Measurements from ENCODE around the gene XPNPEP1.

Gene XPNPEP1

DNA sequence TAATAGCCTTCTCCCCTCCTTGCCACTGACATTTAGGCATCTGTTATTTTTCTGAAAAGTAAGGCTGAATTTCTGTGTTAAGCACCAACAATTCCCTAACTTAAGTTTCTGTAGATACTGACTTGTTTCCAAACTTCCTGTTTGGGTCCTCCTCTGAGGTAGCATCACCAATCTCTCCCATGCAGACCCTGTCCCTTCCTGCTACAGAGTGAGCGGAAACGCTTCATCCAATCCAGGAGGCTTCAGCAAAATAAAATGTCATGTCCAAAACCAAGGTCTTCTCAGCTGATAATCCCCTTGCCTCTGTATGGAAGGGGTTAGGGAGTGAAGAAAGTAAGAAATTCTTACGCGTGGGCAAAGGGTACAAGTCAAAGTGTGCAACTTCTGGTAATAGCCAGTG is 29.9 kb downstream of the XPNPEP1 start:
- no peak for DNase-seq (ENCODE audit: low read depth)

- no peak for DNase-seq (ENCODE audit: low read depth)
Observed at GRCh38 chr10:109892931-109893330, 30.4 kb downstream of the XPNPEP1 start.

- no peak for DNase-seq (ENCODE audit: low read depth)
Observed at GRCh38 chr10:109892117-109892516, 31.2 kb downstream of the XPNPEP1 start.

DNA sequence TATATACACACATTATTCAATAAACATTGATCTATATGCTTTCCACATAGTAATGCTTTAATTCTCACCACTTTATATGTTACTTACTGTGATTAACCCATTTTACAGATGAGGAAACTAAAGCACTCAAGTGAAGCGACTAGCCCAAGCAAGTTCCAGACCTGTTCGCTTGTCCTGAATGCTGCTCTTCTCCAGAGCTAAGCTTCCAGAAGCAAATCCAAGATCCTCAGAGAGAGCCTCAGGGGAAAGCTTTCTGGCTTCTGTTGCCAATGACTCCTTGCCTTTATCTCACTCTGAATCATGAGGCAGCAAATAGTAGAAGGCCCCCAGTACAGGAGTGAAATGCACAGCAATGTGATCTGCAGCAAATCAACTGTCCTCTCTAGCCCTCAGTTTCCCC is 32.2 kb downstream of the XPNPEP1 start:
- no peak for DNase-seq (ENCODE audit: low read depth)

- DNase-seq (ENCODE audit: low read depth), result no peak
Observed at GRCh38 chr10:109889867-109890266, 33.4 kb downstream of the XPNPEP1 start.

DNA sequence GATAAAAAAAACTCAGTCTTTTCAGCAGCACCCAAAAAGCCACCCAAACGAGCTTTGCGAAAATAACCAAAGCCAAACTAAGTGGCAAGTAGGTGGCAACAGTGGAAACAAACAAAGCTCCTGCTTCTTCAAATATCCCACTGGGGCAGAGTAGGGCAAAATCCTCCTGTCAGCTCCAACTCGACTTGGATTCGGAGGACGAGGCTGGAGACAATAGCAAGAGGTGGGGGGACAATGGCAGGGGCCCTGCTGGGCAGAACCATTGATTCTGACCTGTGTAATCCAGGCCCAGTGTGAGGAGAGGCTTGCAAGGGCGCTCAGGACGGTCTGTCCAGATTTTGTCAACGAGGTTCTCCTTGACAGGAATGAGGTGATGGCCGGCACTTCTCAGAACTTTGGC is 35.5 kb downstream of the XPNPEP1 start:
- DNase-seq (ENCODE audit: low read depth), result no peak

- no peak for DNase-seq (ENCODE audit: low read depth)
Observed at GRCh38 chr10:109887243-109887642, 36.1 kb downstream of the XPNPEP1 start.

DNA sequence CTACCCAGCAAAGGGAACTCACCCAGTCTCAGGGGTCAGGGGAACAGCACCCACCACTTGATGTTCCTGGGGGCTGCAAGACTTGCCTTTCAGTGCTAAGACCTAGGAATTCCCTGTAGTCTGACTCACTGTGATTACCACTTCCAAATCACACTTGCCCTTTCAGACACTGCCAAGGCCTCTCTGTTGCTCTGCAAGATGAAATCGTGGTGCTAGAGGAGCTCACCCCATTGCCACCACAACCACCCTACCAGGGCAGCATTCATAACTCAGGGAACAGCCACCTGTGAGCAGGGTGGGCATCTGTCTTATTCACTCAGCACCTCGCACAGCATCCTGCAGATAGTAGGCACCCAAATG is 36.5 kb downstream of the XPNPEP1 start:
- DNase-seq (ENCODE audit: low read depth), result no peak

GRCh38 chr10:109886037-109886780 is 37.1 kb downstream of the XPNPEP1 start:
- no peak for DNase-seq (ENCODE audit: low read depth)

DNA sequence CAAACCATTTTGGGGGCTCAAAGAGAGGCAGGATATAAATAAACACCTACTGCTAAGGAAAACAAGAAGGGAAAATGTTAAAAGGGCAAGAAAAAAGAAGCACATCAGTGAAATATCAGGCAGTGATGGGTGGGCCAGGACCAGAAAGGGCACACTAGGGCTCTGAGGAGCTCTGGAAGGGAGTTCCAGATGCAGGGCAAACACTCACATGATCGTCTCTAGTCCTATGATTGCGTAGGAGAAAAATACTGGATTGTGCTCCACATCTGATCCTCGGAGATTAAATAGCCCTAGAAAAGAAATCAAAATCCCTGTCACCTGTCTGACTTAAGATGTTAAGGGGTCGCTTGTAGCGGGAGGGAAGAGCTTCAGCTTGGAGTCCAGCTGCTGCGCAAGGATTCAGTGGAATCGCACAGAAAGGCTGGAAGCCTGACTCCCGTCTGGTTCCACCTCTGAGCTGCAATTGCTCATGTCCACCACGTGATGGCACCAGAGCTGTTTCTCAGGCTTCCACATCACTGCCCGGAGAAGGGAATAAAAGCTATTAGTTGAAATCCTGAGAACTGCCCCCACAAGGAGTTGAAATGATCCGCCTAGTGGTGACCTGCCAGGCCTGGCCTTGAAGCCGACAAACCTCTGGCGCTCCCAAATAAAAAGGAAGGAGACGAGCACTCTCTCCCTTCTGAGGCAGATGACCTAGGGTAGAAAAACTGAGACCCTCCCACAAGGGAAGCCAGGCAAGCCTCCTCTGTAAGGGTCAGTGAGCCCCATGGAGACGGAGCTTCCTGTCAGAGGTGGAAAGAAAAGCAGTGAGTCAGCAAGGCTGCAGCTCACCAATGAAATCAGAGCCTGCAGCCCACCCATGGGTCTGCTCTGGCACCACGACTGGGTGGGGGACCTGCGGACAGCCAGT is 39.2 kb downstream of the XPNPEP1 start:
- peak; percentile 88 for DNase-seq (ENCODE audit: low read depth)

- no peak for DNase-seq (ENCODE audit: low read depth)
Observed at GRCh38 chr10:109882251-109883057, 40.9 kb downstream of the XPNPEP1 start.

DNA sequence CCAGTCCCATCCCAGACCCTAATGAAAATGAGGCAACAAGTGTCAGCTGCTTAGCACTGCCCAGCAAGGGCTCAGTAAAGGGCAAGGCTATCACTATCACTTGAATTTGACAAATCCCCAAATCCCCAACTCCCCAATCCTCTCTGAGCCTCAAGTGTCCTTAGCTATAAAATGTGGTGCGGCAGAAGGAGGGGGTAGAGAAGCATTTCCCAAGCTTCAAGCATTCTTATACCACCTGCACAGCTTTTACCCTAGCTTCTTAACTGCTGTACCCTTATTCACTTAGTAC is 41.6 kb downstream of the XPNPEP1 start:
- DNase-seq (ENCODE audit: low read depth), result no peak

DNA sequence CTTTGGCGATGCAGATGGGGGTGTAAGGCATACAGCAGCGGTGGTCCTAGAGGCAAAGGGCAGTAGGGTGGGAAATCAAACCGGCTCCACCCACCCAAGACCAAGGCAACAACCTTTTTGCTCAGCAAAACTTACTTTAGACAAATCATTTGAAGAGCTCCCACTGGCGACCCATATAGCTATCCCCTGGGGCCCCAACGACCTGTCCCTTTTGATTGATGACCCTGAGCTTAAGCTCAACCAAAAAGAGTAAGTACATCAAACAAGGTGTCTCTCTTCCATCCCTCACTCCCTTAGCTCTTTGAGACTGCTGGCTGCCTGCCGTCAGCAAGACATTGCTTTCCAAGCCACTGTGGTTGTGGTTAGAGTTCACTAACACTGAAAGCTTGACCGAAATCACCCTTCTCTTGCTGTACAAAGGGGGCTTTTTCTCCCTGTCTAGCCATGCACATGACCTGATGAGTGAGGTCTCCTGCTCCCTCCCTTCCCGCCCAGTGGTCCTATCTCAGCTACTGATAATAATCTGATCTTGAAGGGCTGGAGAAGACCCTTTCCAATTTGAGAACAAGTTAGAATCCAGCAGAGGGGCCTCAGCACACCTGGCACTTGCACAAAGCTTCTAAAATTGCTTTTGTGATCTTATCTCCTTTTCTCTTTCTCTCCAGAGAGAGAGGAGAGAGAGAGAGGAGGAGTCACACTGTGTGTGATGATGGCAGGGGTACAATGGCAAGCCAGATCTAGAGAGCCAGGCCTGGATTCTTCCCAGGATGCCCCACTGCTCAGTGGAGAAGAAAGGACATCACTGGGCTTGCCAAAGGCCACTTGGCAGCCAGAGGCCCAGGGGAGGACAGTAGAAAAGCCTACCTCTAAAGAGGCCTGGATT is 42.2 kb downstream of the XPNPEP1 start:
- DNase-seq (ENCODE audit: low read depth), result no peak

GRCh38 chr10:109877546-109877945 is 45.8 kb downstream of the XPNPEP1 start:
- no peak for DNase-seq (ENCODE audit: low read depth)

- no peak for DNase-seq (ENCODE audit: low read depth)
Observed at GRCh38 chr10:109875828-109876821, 47.2 kb downstream of the XPNPEP1 start.

GRCh38 chr10:109875151-109875568 is 48.2 kb downstream of the XPNPEP1 start:
- no peak for DNase-seq (ENCODE audit: low read depth)

GRCh38 chr10:109871476-109871875 is 51.8 kb downstream of the XPNPEP1 start:
- no peak for DNase-seq (ENCODE audit: low read depth)

DNA sequence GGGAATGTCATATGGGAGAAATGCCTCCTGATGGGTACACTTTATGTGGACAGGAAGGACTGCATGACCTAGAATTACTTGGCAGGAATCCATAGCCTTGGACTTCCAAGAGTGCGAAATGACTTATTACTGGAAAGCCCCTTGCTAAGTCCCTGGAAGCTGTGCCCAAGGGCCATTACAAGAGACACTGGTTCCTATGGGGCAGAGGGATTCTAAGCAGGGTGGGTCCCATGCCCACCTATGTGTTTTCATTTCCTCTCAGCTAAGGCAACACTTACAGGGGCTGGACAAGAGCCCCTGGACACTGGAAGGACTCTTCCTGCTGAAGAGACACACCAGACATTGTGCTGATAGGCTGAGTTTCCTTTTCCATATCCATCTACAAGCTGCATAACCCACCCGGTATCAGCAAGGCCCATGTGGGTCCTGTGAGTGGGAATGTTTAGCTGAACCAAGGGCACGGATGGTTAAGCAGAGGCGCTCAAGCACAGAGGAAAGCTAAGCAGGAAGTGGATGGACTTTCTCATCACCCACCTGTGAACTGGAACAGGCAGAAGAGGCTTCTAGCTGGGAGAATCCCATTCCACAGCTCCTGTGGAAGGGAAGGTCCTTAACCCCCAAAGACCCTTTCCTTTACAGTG is 56.2 kb downstream of the XPNPEP1 start:
- DNase-seq (ENCODE audit: low read depth), result no peak

DNA sequence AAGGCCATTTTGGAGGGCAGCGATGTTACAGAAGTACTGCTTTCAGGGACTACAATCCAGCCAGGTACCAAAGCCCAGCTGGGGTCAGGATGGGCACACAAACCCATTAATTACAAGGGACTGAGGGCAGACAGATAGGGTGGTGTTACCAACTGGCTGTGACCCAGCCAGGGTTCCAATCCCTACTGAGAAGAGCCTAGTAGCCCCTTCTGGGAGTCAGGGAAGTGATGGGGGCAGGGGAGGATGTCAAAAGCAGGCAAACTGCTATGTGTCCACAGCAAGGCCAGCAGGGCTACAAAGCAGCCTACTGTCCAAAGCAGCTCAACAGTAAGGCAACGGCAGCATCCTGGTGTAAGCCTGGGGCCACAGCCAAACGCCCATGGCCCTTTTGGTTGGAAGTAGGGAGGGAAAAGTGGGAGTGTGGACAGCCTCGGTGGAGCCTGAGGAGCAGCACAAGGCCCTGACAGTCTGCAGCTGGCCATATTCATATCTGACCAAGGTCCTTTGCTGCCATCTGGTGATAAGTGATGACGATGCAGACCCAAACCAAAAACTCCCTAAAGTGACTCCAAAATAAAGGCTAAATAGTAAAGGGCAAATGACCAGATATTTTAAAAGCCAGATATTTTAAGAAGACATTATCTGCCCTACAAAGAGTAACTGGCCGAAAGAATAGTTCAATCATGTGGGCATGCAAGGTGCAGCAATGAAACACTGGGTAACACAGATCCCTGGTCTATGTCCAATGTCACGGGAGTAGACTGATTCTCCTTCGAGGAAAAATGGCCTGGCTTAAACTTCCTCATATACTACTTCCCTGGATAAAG is 56.9 kb downstream of the XPNPEP1 start:
- DNase-seq (ENCODE audit: low read depth), result no peak
